Astrocyte (in vitro differentiated cells and primary cell): ENCODE measurements around the gene VIPR2. TPM values are rescaled to one million over a fixed set of nuclear protein-coding genes. Genes with fewer than 3 reads are reported as not detected.
"Not testable (repeated sequence)": the region's sequence is repeated elsewhere in the genome, so short reads cannot be mapped to it uniquely, and the experiment has no call there.

Experiments used
- DNase-seq: peaks from one replicate; pipeline ENCODE4 v3.0.0-alpha.2; 2010; ENCODE audit warnings: low read depth
- FAIRE-seq: peaks from 2 replicates; lab custom pipeline; 2011; peaks lifted over from hg19 to GRCh38; lab: Jason Lieb, UNC
- H2AFZ ChIP-seq: 2 replicates; pipeline ENCODE4 v1.6.0; 2012; ENCODE audit warnings: low read depth, low read length, inconsistent platforms
- H3K27ac ChIP-seq: 2 replicates; pipeline ENCODE4 v1.5.1; 2011; ENCODE audit warnings: low read depth, low read length, inconsistent platforms
- H3K27me3 ChIP-seq: 2 replicates; pipeline ENCODE4 v1.6.0; 2011; ENCODE audit warnings: low read length, inconsistent platforms; ENCODE audit not compliant: insufficient read depth
- H3K36me3 ChIP-seq: 2 replicates; pipeline ENCODE4 v1.5.1; 2011; ENCODE audit warnings: low read length, inconsistent platforms; ENCODE audit not compliant: insufficient read depth
- H3K4me1 ChIP-seq: 2 replicates; pipeline ENCODE4 v1.5.1; 2011; ENCODE audit warnings: low read length, inconsistent platforms; ENCODE audit not compliant: insufficient read depth
- H3K4me2 ChIP-seq: 2 replicates; pipeline ENCODE4 v1.6.0; 2012; ENCODE audit warnings: low read length, inconsistent platforms
- H3K4me3 ChIP-seq: 2 replicates; pipeline ENCODE4 v1.5.1; 2011; ENCODE audit warnings: low read depth, mild to moderate bottlenecking, low read length, inconsistent platforms; ENCODE audit not compliant: insufficient read depth
- H3K79me2 ChIP-seq: 2 replicates; pipeline ENCODE4 v1.6.0; 2012; ENCODE audit warnings: mild to moderate bottlenecking, low read length, inconsistent platforms; ENCODE audit not compliant: insufficient read depth
- H3K9ac ChIP-seq: 2 replicates; pipeline ENCODE4 v1.6.0; 2012; ENCODE audit warnings: mild to moderate bottlenecking, low read length, inconsistent platforms
- H3K9me3 ChIP-seq: 2 replicates; pipeline ENCODE4 v1.5.1; 2012; ENCODE audit warnings: low read depth, mild to moderate bottlenecking, low read length, inconsistent platforms; ENCODE audit not compliant: insufficient read depth
- H4K20me1 ChIP-seq: 2 replicates; pipeline ENCODE4 v1.6.0; 2012; ENCODE audit warnings: low read length, inconsistent platforms; ENCODE audit not compliant: insufficient read depth
- H3K27ac Mint-ChIP-seq: one replicate; pipeline ENCODE4 v1.8.0; 2021; ENCODE audit warnings: mild to moderate bottlenecking, mixed read lengths; ENCODE audit not compliant: unreplicated experiment
- H3K27me3 Mint-ChIP-seq: one replicate; pipeline ENCODE4 v1.8.0; 2021; ENCODE audit warnings: low read depth, mixed read lengths; ENCODE audit not compliant: unreplicated experiment
- H3K36me3 Mint-ChIP-seq: one replicate; pipeline ENCODE4 v1.8.0; 2021; ENCODE audit warnings: low read depth, mixed read lengths; ENCODE audit not compliant: unreplicated experiment
- H3K4me1 Mint-ChIP-seq: one replicate; pipeline ENCODE4 v1.8.0; 2021; ENCODE audit warnings: low read depth, mixed read lengths; ENCODE audit not compliant: unreplicated experiment
- H3K4me3 Mint-ChIP-seq: one replicate; pipeline ENCODE4 v1.8.0; 2021; ENCODE audit warnings: mild to moderate bottlenecking, moderate library complexity, mixed read lengths; ENCODE audit not compliant: unreplicated experiment
- H3K9me3 Mint-ChIP-seq: one replicate; pipeline ENCODE4 v1.8.0; 2021; ENCODE audit warnings: mild to moderate bottlenecking, mixed read lengths; ENCODE audit not compliant: unreplicated experiment
- EZH2 ChIP-seq: IDR thresholded peaks from 2 replicates; pipeline ENCODE4 v1.6.1; 2012; ENCODE audit warnings: mild to moderate bottlenecking, low read length, inconsistent platforms; ENCODE audit not compliant: insufficient read depth
- total RNA-seq: library from RNA; stranded (reverse); gene quantifications from 2 replicates; pipeline ENCODE4 v1.2.1, GENCODE V29; 2021
- TF ChIP-seq, protein P1 (sequence below): IDR thresholded peaks from 2 replicates; pipeline ENCODE4 v1.5.1; 2011; ENCODE audit warnings: low read depth, mild to moderate bottlenecking, inconsistent platforms, low read length, moderate library complexity; ENCODE audit not compliant: insufficient read depth

The VIPR2 gene
- total RNA-seq, 1 donor from 2014 or later: 0.68 TPM

DNA sequence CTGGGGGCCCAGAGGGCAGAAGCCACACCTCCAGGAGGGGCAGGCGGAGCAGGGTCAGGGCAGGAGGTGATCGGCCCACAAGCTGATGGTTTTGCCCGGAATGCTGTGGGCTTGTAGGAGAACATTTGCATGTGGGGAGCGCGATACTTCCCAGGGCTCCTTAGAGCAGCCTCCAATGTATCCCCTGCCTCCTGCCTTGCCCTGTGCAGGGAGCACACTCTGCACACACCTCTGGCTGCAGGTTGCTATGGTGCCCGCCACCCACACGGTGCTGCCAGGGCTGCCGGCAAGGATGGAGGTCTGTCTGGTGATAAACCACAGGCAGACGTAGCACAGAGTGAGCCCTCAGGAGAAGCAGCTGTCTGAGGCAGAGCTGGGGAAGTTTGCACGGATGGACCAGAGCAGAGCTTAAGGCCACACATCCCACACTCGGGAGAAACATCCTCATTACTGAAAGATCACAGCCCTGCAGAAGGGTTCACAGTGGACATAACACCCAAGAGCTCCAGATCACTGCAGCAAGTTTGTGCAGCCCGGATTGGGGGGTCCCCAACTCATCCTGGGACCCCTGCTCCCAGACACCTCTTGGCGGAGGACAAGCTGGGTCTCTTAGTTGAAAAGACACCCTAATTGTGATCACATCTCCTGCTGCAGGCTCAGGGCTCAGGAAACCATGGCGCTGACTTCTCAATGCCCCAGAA lies 41.8 kb downstream of the VIPR2 start:
- H3K27ac Mint-ChIP-seq: no peak overlapping the region

GRCh38 chr7:159101661-159102091 lies 43.0 kb downstream of the VIPR2 start:
- not testable (repeated sequence) for H3K4me1 Mint-ChIP-seq, H3K4me3 Mint-ChIP-seq, H3K36me3 ChIP-seq, H3K79me2 ChIP-seq, H3K27me3 ChIP-seq, H3K4me3 ChIP-seq, FAIRE-seq, H3K9me3 Mint-ChIP-seq, H3K27ac Mint-ChIP-seq, DNase-seq, H3K4me1 ChIP-seq, H3K9ac ChIP-seq, H3K9me3 ChIP-seq, H3K36me3 Mint-ChIP-seq, H3K4me2 ChIP-seq, H2AFZ ChIP-seq, H4K20me1 ChIP-seq, H3K27ac ChIP-seq
- H3K27me3 Mint-ChIP-seq: peaks cover 20% of the 10 kb centered on the region

More for the DNA sequence above, 41.8 kb downstream of the VIPR2 start:
- no peaks in the 10 kb centered on the region for H4K20me1 ChIP-seq
- H3K27ac ChIP-seq: no peak overlapping the region
- Mint-ChIP-seq H3K4me3 (no peak overlapping the region), H3K27me3 (peaks cover 19% of the 10 kb centered on the region), H3K9me3 (peaks cover 8% of the 10 kb centered on the region), H3K36me3 (peaks cover 5% of the 10 kb centered on the region), H3K4me1 (peaks cover 10% of the 10 kb centered on the region)
- no peak overlapping the region for H3K4me3 ChIP-seq
- peaks cover 6% of the 10 kb centered on the region for H3K9me3 ChIP-seq
- no peaks in the 10 kb centered on the region for H3K27me3 ChIP-seq
- no peaks in the 10 kb centered on the region for H3K79me2 ChIP-seq
- H3K4me1 ChIP-seq: no peaks in the 10 kb centered on the region
- no peak overlapping the region for H2AFZ ChIP-seq
- no peak overlapping the region for H3K9ac ChIP-seq
- DNase-seq (no peak), FAIRE-seq (no peak)
- no peak overlapping the region for H3K4me2 ChIP-seq
- H3K36me3 ChIP-seq: no peaks in the 10 kb centered on the region
- no peak for TF ChIP-seq EZH2
- TF ChIP-seq, protein P1, sequence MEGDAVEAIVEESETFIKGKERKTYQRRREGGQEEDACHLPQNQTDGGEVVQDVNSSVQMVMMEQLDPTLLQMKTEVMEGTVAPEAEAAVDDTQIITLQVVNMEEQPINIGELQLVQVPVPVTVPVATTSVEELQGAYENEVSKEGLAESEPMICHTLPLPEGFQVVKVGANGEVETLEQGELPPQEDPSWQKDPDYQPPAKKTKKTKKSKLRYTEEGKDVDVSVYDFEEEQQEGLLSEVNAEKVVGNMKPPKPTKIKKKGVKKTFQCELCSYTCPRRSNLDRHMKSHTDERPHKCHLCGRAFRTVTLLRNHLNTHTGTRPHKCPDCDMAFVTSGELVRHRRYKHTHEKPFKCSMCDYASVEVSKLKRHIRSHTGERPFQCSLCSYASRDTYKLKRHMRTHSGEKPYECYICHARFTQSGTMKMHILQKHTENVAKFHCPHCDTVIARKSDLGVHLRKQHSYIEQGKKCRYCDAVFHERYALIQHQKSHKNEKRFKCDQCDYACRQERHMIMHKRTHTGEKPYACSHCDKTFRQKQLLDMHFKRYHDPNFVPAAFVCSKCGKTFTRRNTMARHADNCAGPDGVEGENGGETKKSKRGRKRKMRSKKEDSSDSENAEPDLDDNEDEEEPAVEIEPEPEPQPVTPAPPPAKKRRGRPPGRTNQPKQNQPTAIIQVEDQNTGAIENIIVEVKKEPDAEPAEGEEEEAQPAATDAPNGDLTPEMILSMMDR: no peak

DNA sequence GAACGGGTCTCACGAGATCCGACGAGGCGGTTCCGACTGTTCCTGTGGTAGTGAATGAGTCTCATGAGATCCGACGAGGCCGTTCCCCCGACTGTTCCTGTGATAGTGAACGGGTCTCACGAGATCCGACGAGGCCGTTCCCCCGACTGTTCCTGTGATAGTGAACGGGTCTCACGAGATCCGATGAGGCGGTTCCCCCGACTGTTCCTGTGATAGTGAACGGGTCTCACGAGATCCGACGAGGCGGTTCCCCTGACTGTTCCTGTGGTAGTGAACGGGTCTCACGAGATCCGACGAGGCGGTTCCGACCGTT lies 43.6 kb downstream of the VIPR2 start:
- not testable (repeated sequence) for H3K79me2 ChIP-seq, H3K4me1 ChIP-seq, H3K27me3 ChIP-seq, FAIRE-seq, DNase-seq, H3K4me3 Mint-ChIP-seq, H3K36me3 Mint-ChIP-seq, H3K4me2 ChIP-seq, H3K4me3 ChIP-seq, H3K9me3 Mint-ChIP-seq, H3K9ac ChIP-seq, H3K4me1 Mint-ChIP-seq, H3K36me3 ChIP-seq, H3K27ac ChIP-seq, H4K20me1 ChIP-seq, H3K9me3 ChIP-seq, H2AFZ ChIP-seq, H3K27ac Mint-ChIP-seq
- H3K27me3 Mint-ChIP-seq: peaks cover 21% of the 10 kb centered on the region

- not testable (repeated sequence) for H3K4me3 ChIP-seq, H3K27me3 ChIP-seq, H2AFZ ChIP-seq, H3K36me3 Mint-ChIP-seq, H3K9ac ChIP-seq, H3K9me3 ChIP-seq, H3K27ac Mint-ChIP-seq, H3K4me1 ChIP-seq, H3K4me2 ChIP-seq, H3K4me3 Mint-ChIP-seq, H3K4me1 Mint-ChIP-seq, H3K9me3 Mint-ChIP-seq, H3K36me3 ChIP-seq, DNase-seq, FAIRE-seq, H4K20me1 ChIP-seq, H3K79me2 ChIP-seq, H3K27ac ChIP-seq
- peaks cover 19% of the 10 kb centered on the region for H3K27me3 Mint-ChIP-seq
These were observed 44.2 kb downstream of the VIPR2 start for GRCh38 chr7:159100281-159101082.
